Smooth muscle cell (in vitro differentiated cells): ENCODE data around the gene MRPL39. TPM values are rescaled to one million over a fixed set of nuclear protein-coding genes. Genes with fewer than 3 reads are reported as not detected.

Experiments used
- DNase-seq: peaks from one replicate; lab custom pipeline; 2025; ENCODE audit not compliant: unreplicated experiment; lab: John Stamatoyannopoulos, UW
- H2AFZ ChIP-seq: fragments of 200-600 bp; sonication (generic); 2 replicates; pipeline ENCODE4 v1.6.0; 2016; ENCODE audit warnings: antibody characterized with exemption, low read depth, mild to moderate bottlenecking
- H3F3A ChIP-seq: fragments of 200-600 bp; sonication (generic); 2 replicates; pipeline ENCODE4 v1.6.0; 2017; ENCODE audit warnings: antibody characterized with exemption, low read depth
- H3K27ac ChIP-seq: fragments of 200-600 bp; sonication (generic); 2 replicates; pipeline ENCODE4 v1.5.1; 2016; ENCODE audit warnings: low read depth, mild to moderate bottlenecking
- H3K27me3 ChIP-seq: fragments of 200-600 bp; sonication (generic); 2 replicates; pipeline ENCODE4 v1.6.1; 2016; ENCODE audit warnings: low read depth, mild to moderate bottlenecking
- H3K36me3 ChIP-seq: fragments of 200-600 bp; sonication (generic); 2 replicates; pipeline ENCODE4 v1.5.1; 2016; ENCODE audit warnings: low read depth
- H3K4me1 ChIP-seq: fragments of 200-600 bp; sonication (generic); 2 replicates; pipeline ENCODE4 v1.5.1; 2016; ENCODE audit warnings: low read depth
- H3K4me2 ChIP-seq: fragments of 200-600 bp; sonication (generic); 2 replicates; pipeline ENCODE4 v1.6.0; 2016; ENCODE audit warnings: mild to moderate bottlenecking
- H3K4me3 ChIP-seq: fragments of 200-600 bp; sonication (generic); 2 replicates; pipeline ENCODE4 v1.5.1; 2016; ENCODE audit warnings: mild to moderate bottlenecking
- H3K79me2 ChIP-seq: fragments of 200-600 bp; sonication (generic); 2 replicates; pipeline ENCODE4 v1.6.0; 2016; ENCODE audit warnings: low read depth, mild to moderate bottlenecking
- H3K9ac ChIP-seq: fragments of 200-600 bp; sonication (generic); 2 replicates; pipeline ENCODE4 v1.6.0; 2016; ENCODE audit warnings: low read depth
- H3K9me3 ChIP-seq: fragments of 200-600 bp; sonication (generic); replicated peaks from 2 replicates; pipeline ENCODE4 v1.5.1; 2016; ENCODE audit warnings: low read depth
- H4K20me1 ChIP-seq: fragments of 200-600 bp; sonication (generic); 2 replicates; pipeline ENCODE4 v1.6.0; 2016; ENCODE audit warnings: low read depth
- CTCF ChIP-seq: fragments of 200-600 bp; sonication (generic); IDR thresholded peaks from 2 replicates; pipeline ENCODE4 v1.5.1; 2017; ENCODE audit warnings: borderline replicate concordance, mild to moderate bottlenecking, antibody characterized with exemption; ENCODE audit not compliant: insufficient read depth, poor library complexity, severe bottlenecking
- WGBS: methylation state at CpG from one replicate; pipeline ENCODE4 v1.1.7; 2016; ENCODE audit warnings: low lambda C conversion rate; 5-methylcytosine and 5-hydroxymethylcytosine counted together
- polyA plus RNA-seq: library from polyadenylated mRNA; unstranded; fragments of >200 nt; fragmentation: Nextera tagmentation; extraction: Ambion mirVana; gene quantifications from 2 replicates; pipeline ENCODE4 v1.2.1, GENCODE V29; 2016
- total RNA-seq: library from RNA; depleted of rRNA; stranded (reverse); fragments of >200 nt; gene quantifications from 2 replicates; pipeline ENCODE4 v1.2.3, GENCODE V29; 2014

MRPL39 gene
- total and polyA plus RNA-seq, 2 experiments from 2014 or later = 48.1 to 62.0 TPM

GRCh38 chr21:25584833-25585676 lies 22.2 kb downstream of the MRPL39 start:
- WGBS = 97% methylated on average over 7 of the region's 7 CpGs
- Histone ChIP-seq H3K9me3 (no peaks in the 10 kb centered on the region), H3K4me1 (no peaks in the 10 kb centered on the region), H2AFZ (no peak overlapping the region), H3K4me2 (no peak overlapping the region), H3K27me3 (no peaks in the 10 kb centered on the region), H3K9ac (no peak overlapping the region), H3K27ac (no peak overlapping the region), H3K79me2 (no peaks in the 10 kb centered on the region), H3K4me3 (no peak overlapping the region), H4K20me1 (no peaks in the 10 kb centered on the region), H3K36me3 (peaks cover 20% of the 10 kb centered on the region), H3F3A (no peaks in the 10 kb centered on the region)
- DNase-seq = no peak
- TF ChIP-seq CTCF = no peak

- Histone ChIP-seq H3F3A (no peaks in the 10 kb centered on the region), H3K4me3 (no peak overlapping the region), H4K20me1 (no peaks in the 10 kb centered on the region), H3K4me2 (no peak overlapping the region), H3K27ac (no peak overlapping the region), H3K9me3 (no peaks in the 10 kb centered on the region), H3K9ac (no peak overlapping the region), H3K27me3 (no peaks in the 10 kb centered on the region), H3K36me3 (peaks cover 18% of the 10 kb centered on the region), H3K79me2 (no peaks in the 10 kb centered on the region), H3K4me1 (no peaks in the 10 kb centered on the region), H2AFZ (no peak overlapping the region)
- TF ChIP-seq CTCF = no peak
- WGBS = 93% methylated on average over 5 of the region's 5 CpGs
- DNase-seq = no peak
These were observed 23.7 kb downstream of the MRPL39 start for GRCh38 chr21:25583370-25584130.

- no peak for TF ChIP-seq CTCF
- WGBS = 99% methylated on average over 5 of the region's 5 CpGs
- no peak for DNase-seq
These were observed 24.4 kb downstream of the MRPL39 start for GRCh38 chr21:25582888-25583287.

More at GRCh38 chr21:25582888-25583287, 24.4 kb downstream of the MRPL39 start:
- no peaks in the 10 kb centered on the region for H3K4me1 ChIP-seq
- no peak overlapping the region for H3K4me2 ChIP-seq
- no peak overlapping the region for H3K9ac ChIP-seq
- no peak overlapping the region for H3K4me3 ChIP-seq
- H3K9me3 ChIP-seq = no peaks in the 10 kb centered on the region
- no peaks in the 10 kb centered on the region for H4K20me1 ChIP-seq
- H3K27me3 ChIP-seq = no peaks in the 10 kb centered on the region
- H3K36me3 ChIP-seq = peaks cover 13% of the 10 kb centered on the region
- no peaks in the 10 kb centered on the region for H3F3A ChIP-seq
- H3K79me2 ChIP-seq = no peaks in the 10 kb centered on the region
- no peak overlapping the region for H2AFZ ChIP-seq
- no peak overlapping the region for H3K27ac ChIP-seq
